Measurements from ENCODE around the gene ITPRID1. TPM values are rescaled to one million over a fixed set of nuclear protein-coding genes. Genes with fewer than 3 reads are reported as not detected.
A peak's percentile ranks its signal among the peaks of the same experiment; 100 is the strongest.

The ITPRID1 gene
- polyA plus RNA-seq, 1 donor, result 0.52 TPM

- peak; percentile 51 for DNase-seq (ENCODE audit: low read depth)
Measured at GRCh38 chr7:31633894-31634494, 120.1 kb downstream of the ITPRID1 start.

GRCh38 chr7:31640381-31640780 lies 126.5 kb downstream of the ITPRID1 start:
- DNase-seq (ENCODE audit: low read depth), result no peak

GRCh38 chr7:31642681-31643115 lies 128.8 kb downstream of the ITPRID1 start:
- no peak for DNase-seq (ENCODE audit: low read depth)

GRCh38 chr7:31646942-31647341 lies 133.1 kb downstream of the ITPRID1 start:
- DNase-seq (ENCODE audit: low read depth), result no peak

GRCh38 chr7:31647511-31647910 lies 133.6 kb downstream of the ITPRID1 start:
- DNase-seq (ENCODE audit: low read depth), result no peak

- DNase-seq (ENCODE audit: low read depth), result no peak
Measured at GRCh38 chr7:31648288-31648687, 134.4 kb downstream of the ITPRID1 start.

- DNase-seq (ENCODE audit: low read depth), result no peak
Measured at GRCh38 chr7:31648880-31649279, 135.0 kb downstream of the ITPRID1 start.

GRCh38 chr7:31651234-31652062 lies 137.6 kb downstream of the ITPRID1 start:
- no peak for DNase-seq (ENCODE audit: low read depth)

- DNase-seq (ENCODE audit: low read depth), result no peak
Measured at GRCh38 chr7:31652063-31652326, 138.1 kb downstream of the ITPRID1 start.

GRCh38 chr7:31663072-31663471 lies 149.2 kb downstream of the ITPRID1 start:
- DNase-seq (ENCODE audit: low read depth), result no peak

- no peak for DNase-seq (ENCODE audit: low read depth)
Measured at GRCh38 chr7:31664890-31665289, 151.0 kb downstream of the ITPRID1 start.

- no peak for DNase-seq (ENCODE audit: low read depth)
Measured at GRCh38 chr7:31665546-31665945, 151.7 kb downstream of the ITPRID1 start.

GRCh38 chr7:31669461-31669860 lies 155.6 kb downstream of the ITPRID1 start:
- no peak for DNase-seq (ENCODE audit: low read depth)

- no peak for DNase-seq (ENCODE audit: low read depth)
Measured at GRCh38 chr7:31679574-31680305, 165.8 kb downstream of the ITPRID1 start.

- DNase-seq (ENCODE audit: low read depth), result no peak
Measured at GRCh38 chr7:31683445-31684225, 169.7 kb downstream of the ITPRID1 start.

GRCh38 chr7:31687024-31687748 lies 173.3 kb downstream of the ITPRID1 start, which contains the start of gene PPP1R17:
TSS of gene PPP1R17 (plus strand) at chr7:31687215. CDS start at chr7:31692442, 5,227 bp downstream.
- DNase-seq (ENCODE audit: low read depth), result no peak

- DNase-seq (ENCODE audit: low read depth), result no peak
Measured at GRCh38 chr7:31688372-31688771, 174.5 kb downstream of the ITPRID1 start.

GRCh38 chr7:31688996-31689395 lies 175.1 kb downstream of the ITPRID1 start:
- DNase-seq (ENCODE audit: low read depth), result no peak

GRCh38 chr7:31690935-31691334 lies 177.0 kb downstream of the ITPRID1 start:
- DNase-seq (ENCODE audit: low read depth), result no peak

GRCh38 chr7:31692451-31692850 lies 178.6 kb downstream of the ITPRID1 start:
- no peak for DNase-seq (ENCODE audit: low read depth)

GRCh38 chr7:31692871-31693270 lies 179.0 kb downstream of the ITPRID1 start:
- no peak for DNase-seq (ENCODE audit: low read depth)

All from forelimb muscle (tissue), 1 donor.